Hepatocyte (in vitro differentiated cells): ENCODE measurements around the gene AURKAIP1. TPM values are rescaled to one million over a fixed set of nuclear protein-coding genes. Genes with fewer than 3 reads are reported as not detected.

Experiments
- DNase-seq: peaks from one replicate; pipeline ENCODE4 v3.0.0-alpha.2; 2016; ENCODE audit warnings: low spot score
- H2AFZ ChIP-seq: fragments of 200-600 bp; sonication (generic); 2 replicates; pipeline ENCODE4 v1.6.0; 2016; ENCODE audit warnings: antibody characterized with exemption, mild to moderate bottlenecking
- H3K27ac ChIP-seq: fragments of 200-600 bp; sonication (generic); 2 replicates; pipeline ENCODE4 v1.5.1; 2016; ENCODE audit warnings: mild to moderate bottlenecking
- H3K27me3 ChIP-seq: fragments of 200-600 bp; sonication (generic); 2 replicates; pipeline ENCODE4 v1.6.1; 2016
- H3K36me3 ChIP-seq: fragments of 200-600 bp; sonication (generic); replicated peaks from 2 replicates; pipeline ENCODE4 v1.5.1; 2016; ENCODE audit warnings: low read depth; ENCODE audit not compliant: insufficient read depth
- H3K4me1 ChIP-seq: fragments of 200-600 bp; sonication (generic); 2 replicates; pipeline ENCODE4 v1.5.1; 2016; ENCODE audit warnings: mild to moderate bottlenecking, moderate library complexity; ENCODE audit not compliant: insufficient read depth
- H3K4me2 ChIP-seq: fragments of 200-600 bp; sonication (generic); 2 replicates; pipeline ENCODE4 v1.6.0; 2016
- H3K4me3 ChIP-seq: fragments of 200-600 bp; sonication (generic); 2 replicates; pipeline ENCODE4 v1.5.1; 2016; ENCODE audit warnings: mild to moderate bottlenecking
- H3K79me2 ChIP-seq: fragments of 200-600 bp; sonication (generic); 2 replicates; pipeline ENCODE4 v1.6.0; 2017; ENCODE audit warnings: mild to moderate bottlenecking
- H3K9me2 ChIP-seq: fragments of 200-600 bp; sonication (generic); replicated peaks from 2 replicates; pipeline ENCODE4 v1.6.0; 2017; ENCODE audit warnings: mild to moderate bottlenecking; ENCODE audit not compliant: insufficient read depth
- H3K9me3 ChIP-seq: fragments of 200-600 bp; sonication (generic); 2 replicates; pipeline ENCODE4 v1.5.1; 2016; ENCODE audit warnings: low read depth, mild to moderate bottlenecking
- H4K20me1 ChIP-seq: fragments of 200-600 bp; sonication (generic); 2 replicates; pipeline ENCODE4 v1.6.0; 2016; ENCODE audit warnings: mild to moderate bottlenecking; ENCODE audit not compliant: insufficient read depth, poor library complexity, severe bottlenecking
- CTCF ChIP-seq: fragments of 200-600 bp; sonication (generic); IDR thresholded peaks from 2 replicates; pipeline ENCODE4 v1.5.1; 2016; ENCODE audit warnings: antibody characterized with exemption, mild to moderate bottlenecking; ENCODE audit not compliant: poor library complexity
- EZH2 ChIP-seq: fragments of 200-600 bp; sonication (generic); IDR thresholded peaks from 2 replicates; pipeline ENCODE4 v1.6.1; 2016; ENCODE audit warnings: antibody characterized with exemption, mild to moderate bottlenecking, borderline replicate concordance
- EZH2phosphoT487 ChIP-seq: fragments of 200-600 bp; sonication (generic); IDR thresholded peaks from one replicate; pipeline ENCODE4 v1.6.1; 2018; ENCODE audit warnings: antibody characterized with exemption, mild to moderate bottlenecking, low read depth, moderate library complexity; ENCODE audit not compliant: unreplicated experiment, severe bottlenecking
- WGBS: methylation state at CpG from one replicate; pipeline ENCODE4 v1.1.6; 2016; ENCODE audit warnings: low lambda C conversion rate; ENCODE audit errors: missing lambda C conversion rate; 5-methylcytosine and 5-hydroxymethylcytosine counted together
- polyA plus RNA-seq: library from polyadenylated mRNA; unstranded; fragments of >200 nt; fragmentation: Nextera tagmentation; extraction: Ambion mirVana; gene quantifications from 2 replicates; pipeline ENCODE4 v1.2.1, GENCODE V29; 2016
- total RNA-seq: library from RNA; depleted of rRNA; stranded (reverse); fragments of >200 nt; gene quantifications from 2 replicates; pipeline ENCODE4 v1.2.3, GENCODE V29; 2014

AURKAIP1 gene
- total and polyA plus RNA-seq, 2 experiments from 2014 or later: 92.9 to 238 TPM

- 75% methylated on average over 3 of the region's 18 CpGs for WGBS
- H3K4me3 ChIP-seq: no peak overlapping the region
- no peak overlapping the region for H2AFZ ChIP-seq
- H3K4me1 ChIP-seq: no peaks in the 10 kb centered on the region
- no peaks in the 10 kb centered on the region for H3K36me3 ChIP-seq
- no peaks in the 10 kb centered on the region for H4K20me1 ChIP-seq
- peaks cover 2% of the 10 kb centered on the region for H3K79me2 ChIP-seq
- H3K9me3 ChIP-seq: no peaks in the 10 kb centered on the region
- no peak overlapping the region for H3K27ac ChIP-seq
- no peaks in the 10 kb centered on the region for H3K27me3 ChIP-seq
- H3K4me2 ChIP-seq: no peak overlapping the region
- TF ChIP-seq CTCF (no peak), EZH2 (no peak), EZH2phosphoT487 (no peak)
- DNase-seq: no peak
- no peaks in the 10 kb centered on the region for H3K9me2 ChIP-seq
These were observed 37.2 kb downstream of the AURKAIP1 start for GRCh38 chr1:1337793-1338147.

GRCh38 chr1:1336931-1337792 lies 37.8 kb downstream of the AURKAIP1 start:
- 97% methylated on average over 31 of the region's 32 CpGs for WGBS
- Histone ChIP-seq H3K27me3 (no peaks in the 10 kb centered on the region), H3K9me3 (no peaks in the 10 kb centered on the region), H3K4me3 (no peak overlapping the region), H3K4me2 (no peak overlapping the region), H3K27ac (no peak overlapping the region), H3K36me3 (no peaks in the 10 kb centered on the region), H3K4me1 (no peaks in the 10 kb centered on the region), H2AFZ (no peak overlapping the region), H3K79me2 (no peaks in the 10 kb centered on the region), H4K20me1 (no peaks in the 10 kb centered on the region), H3K9me2 (no peaks in the 10 kb centered on the region)
- DNase-seq: no peak
- no peak for TF ChIP-seq CTCF

- H3K9me3 ChIP-seq: no peaks in the 10 kb centered on the region
- no peak for TF ChIP-seq EZH2
- TF ChIP-seq CTCF: no peak
- no peak for TF ChIP-seq EZH2phosphoT487
- no peak overlapping the region for H2AFZ ChIP-seq
- WGBS: 97% methylated on average over 23 of the region's 26 CpGs
- DNase-seq: no peak
- no peaks in the 10 kb centered on the region for H3K79me2 ChIP-seq
- no peak overlapping the region for H3K4me2 ChIP-seq
- no peak overlapping the region for H3K4me3 ChIP-seq
- no peaks in the 10 kb centered on the region for H3K36me3 ChIP-seq
- no peaks in the 10 kb centered on the region for H3K27me3 ChIP-seq
- H3K4me1 ChIP-seq: peaks cover 2% of the 10 kb centered on the region
- no peaks in the 10 kb centered on the region for H3K9me2 ChIP-seq
- no peak overlapping the region for H3K27ac ChIP-seq
- H4K20me1 ChIP-seq: no peaks in the 10 kb centered on the region
These were observed 38.6 kb downstream of the AURKAIP1 start for GRCh38 chr1:1336446-1336845.

GRCh38 chr1:1335792-1336248 lies 39.2 kb downstream of the AURKAIP1 start:
- no peaks in the 10 kb centered on the region for H3K27me3 ChIP-seq
- H3K27ac ChIP-seq: no peak overlapping the region
- no peak overlapping the region for H3K4me3 ChIP-seq
- no peaks in the 10 kb centered on the region for H3K9me2 ChIP-seq
- DNase-seq: no peak
- no peaks in the 10 kb centered on the region for H3K36me3 ChIP-seq
- H2AFZ ChIP-seq: no peak overlapping the region
- H3K79me2 ChIP-seq: no peaks in the 10 kb centered on the region
- no peaks in the 10 kb centered on the region for H4K20me1 ChIP-seq
- H3K4me2 ChIP-seq: no peak overlapping the region
- TF ChIP-seq EZH2: no peak
- no peak for TF ChIP-seq CTCF
- TF ChIP-seq EZH2phosphoT487: no peak
- 100% methylated on average over 11 of the region's 21 CpGs for WGBS
- H3K9me3 ChIP-seq: no peaks in the 10 kb centered on the region
- H3K4me1 ChIP-seq: peaks cover 8% of the 10 kb centered on the region
